HFFc6 (cell line): Measurements from ENCODE around the gene HIF1A. TPM values are rescaled to one million over a fixed set of nuclear protein-coding genes. Genes with fewer than 3 reads are reported as not detected.
"Not testable (repeated sequence)": the region's sequence is repeated elsewhere in the genome, so short reads cannot be mapped to it uniquely, and the experiment has no call there.

Source experiments
- DNase-seq: peaks from one replicate; pipeline ENCODE4 v3.0.0-alpha.2; 2018
- H3K27ac Mint-ChIP-seq: 2 replicates; pipeline ENCODE4 v1.8.0; 2020; ENCODE audit warnings: mild to moderate bottlenecking, mixed read lengths
- H3K27me3 Mint-ChIP-seq: 2 replicates; pipeline ENCODE4 v1.8.0; 2021; ENCODE audit warnings: mild to moderate bottlenecking, moderate library complexity, mixed read lengths; ENCODE audit not compliant: insufficient read depth
- H3K36me3 Mint-ChIP-seq: 2 replicates; pipeline ENCODE4 v1.8.0; 2021; ENCODE audit warnings: low read depth, mixed read lengths
- H3K4me1 Mint-ChIP-seq: 2 replicates; pipeline ENCODE4 v1.8.0; 2020; ENCODE audit warnings: low read depth, mixed read lengths
- H3K4me3 Mint-ChIP-seq: 2 replicates; pipeline ENCODE4 v1.8.0; 2020; ENCODE audit warnings: mild to moderate bottlenecking, moderate library complexity, mixed read lengths
- H3K9me3 Mint-ChIP-seq: 2 replicates; pipeline ENCODE4 v1.8.0; 2020; ENCODE audit warnings: mild to moderate bottlenecking, mixed read lengths
- total RNA-seq, 6 experiments: library from RNA; stranded (reverse); fragmentation: NEBNext Ultra II Directional; extraction: Animal tissue kit (Norgen Biotek cat#: 25700); gene quantifications; 2 replicates in 1 of 6; 3 replicates in 5 of 6; pipeline ENCODE4 v1.2.3, GENCODE V29; 2021
- TF ChIP-seq, protein P1 (sequence below): fragments of 200-600 bp; sonication (generic); IDR thresholded peaks from 2 replicates; pipeline ENCODE4 v1.5.0; 2021; ENCODE audit warnings: antibody characterized with exemption, mild to moderate bottlenecking

Gene HIF1A
- total RNA-seq, 6 experiments from 2014 or later, result 217 to 265 (median 233) TPM

GRCh38 chr14:61703342-61704129 is 8.2 kb downstream of the HIF1A start:
- Mint-ChIP-seq H3K27me3 (no peaks in the 10 kb centered on the region; the same call in 1 of the 2 replicates), H3K9me3 (no peaks in the 10 kb centered on the region), H3K4me3 (no peak overlapping the region), H3K4me1 (peaks cover 76% of the 10 kb centered on the region), H3K36me3 (peaks cover 16% of the 10 kb centered on the region), H3K27ac (no peak overlapping the region)
- no peak for DNase-seq
- TF ChIP-seq, protein P1, sequence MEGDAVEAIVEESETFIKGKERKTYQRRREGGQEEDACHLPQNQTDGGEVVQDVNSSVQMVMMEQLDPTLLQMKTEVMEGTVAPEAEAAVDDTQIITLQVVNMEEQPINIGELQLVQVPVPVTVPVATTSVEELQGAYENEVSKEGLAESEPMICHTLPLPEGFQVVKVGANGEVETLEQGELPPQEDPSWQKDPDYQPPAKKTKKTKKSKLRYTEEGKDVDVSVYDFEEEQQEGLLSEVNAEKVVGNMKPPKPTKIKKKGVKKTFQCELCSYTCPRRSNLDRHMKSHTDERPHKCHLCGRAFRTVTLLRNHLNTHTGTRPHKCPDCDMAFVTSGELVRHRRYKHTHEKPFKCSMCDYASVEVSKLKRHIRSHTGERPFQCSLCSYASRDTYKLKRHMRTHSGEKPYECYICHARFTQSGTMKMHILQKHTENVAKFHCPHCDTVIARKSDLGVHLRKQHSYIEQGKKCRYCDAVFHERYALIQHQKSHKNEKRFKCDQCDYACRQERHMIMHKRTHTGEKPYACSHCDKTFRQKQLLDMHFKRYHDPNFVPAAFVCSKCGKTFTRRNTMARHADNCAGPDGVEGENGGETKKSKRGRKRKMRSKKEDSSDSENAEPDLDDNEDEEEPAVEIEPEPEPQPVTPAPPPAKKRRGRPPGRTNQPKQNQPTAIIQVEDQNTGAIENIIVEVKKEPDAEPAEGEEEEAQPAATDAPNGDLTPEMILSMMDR, result no peak

DNA sequence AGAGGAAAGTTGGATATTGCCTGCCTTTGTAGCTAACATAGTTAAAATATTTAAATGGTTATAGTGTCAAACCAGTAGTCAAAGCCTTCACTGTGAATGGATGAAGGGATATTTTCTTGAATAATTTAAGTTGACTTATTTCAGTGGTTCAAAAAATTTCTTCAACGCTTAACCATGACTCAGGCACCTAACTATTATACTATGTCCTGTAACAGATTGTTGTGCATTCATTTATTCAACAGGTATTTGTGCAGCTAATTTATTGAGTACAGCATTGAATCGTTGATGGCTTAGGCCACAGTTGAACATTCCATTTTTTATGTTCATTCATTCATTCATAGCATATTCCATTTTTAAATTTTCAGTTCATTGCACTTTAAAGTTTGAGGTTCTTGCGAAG is 9.2 kb downstream of the HIF1A start:
- DNase-seq, result no peak
- Mint-ChIP-seq H3K4me3 (no peak overlapping the region), H3K4me1 (peaks cover 66% of the 10 kb centered on the region), H3K9me3 (no peaks in the 10 kb centered on the region), H3K27ac (no peak overlapping the region), H3K27me3 (no peaks in the 10 kb centered on the region), H3K36me3 (0 out of 2 replicates have a peak, but pooled peaks cover 13% of the 10 kb centered on the region)
- TF ChIP-seq, protein P1, result no peak

- Mint-ChIP-seq H3K9me3 (no peaks in the 10 kb centered on the region), H3K4me1 (peaks cover 64% of the 10 kb centered on the region), H3K36me3 (0 out of 2 replicates have a peak, but pooled peaks cover 13% of the 10 kb centered on the region), H3K27ac (no peak overlapping the region), H3K4me3 (no peak overlapping the region), H3K27me3 (no peaks in the 10 kb centered on the region)
- no peak for DNase-seq
- TF ChIP-seq, protein P1, result no peak
These were observed 9.7 kb downstream of the HIF1A start for GRCh38 chr14:61705017-61705416.

GRCh38 chr14:61706096-61706690 is 10.9 kb downstream of the HIF1A start:
- Mint-ChIP-seq H3K9me3 (no peaks in the 10 kb centered on the region), H3K27me3 (0 out of 2 replicates have a peak, but pooled peaks cover under 1% of the 10 kb centered on the region), H3K27ac (peak overlapping the region; percentile 42; the same call in 1 of the 2 replicates), H3K4me1 (peaks cover 61% of the 10 kb centered on the region), H3K36me3 (0 out of 2 replicates have a peak, but pooled peaks cover 4% of the 10 kb centered on the region), H3K4me3 (no peak overlapping the region)
- TF ChIP-seq, protein P1, result no peak
- DNase-seq, result no peak

GRCh38 chr14:61707774-61708173 is 12.5 kb downstream of the HIF1A start:
- not testable (repeated sequence) for H3K36me3 Mint-ChIP-seq, H3K9me3 Mint-ChIP-seq, H3K4me3 Mint-ChIP-seq, H3K27ac Mint-ChIP-seq, DNase-seq, H3K27me3 Mint-ChIP-seq
- H3K4me1 Mint-ChIP-seq, result peaks cover 68% of the 10 kb centered on the region

GRCh38 chr14:61708693-61709092 is 13.4 kb downstream of the HIF1A start:
- H3K27ac Mint-ChIP-seq, result not testable (repeated sequence)

More at GRCh38 chr14:61708693-61709092, 13.4 kb downstream of the HIF1A start:
- H3K36me3 Mint-ChIP-seq, H3K9me3 Mint-ChIP-seq, DNase-seq, H3K27me3 Mint-ChIP-seq, H3K4me3 Mint-ChIP-seq: not testable (repeated sequence)
- H3K4me1 Mint-ChIP-seq, result peaks cover 68% of the 10 kb centered on the region
